HG03280 (cell line): Measurements from ENCODE around the gene MRPL48.
"Not testable (repeated sequence)": the region's sequence is repeated elsewhere in the genome, so short reads cannot be mapped to it uniquely, and the experiment has no call there.

Source experiments
- ATAC-seq: cut with Tn5 transposase; IDR thresholded peaks from one replicate; pipeline ENCODE4 v1.9.1; 2021; ENCODE audit warnings: mild to moderate bottlenecking, moderate library complexity; ENCODE audit not compliant: unreplicated experiment

MRPL48 gene

GRCh38 chr11:73770811-73771210 is 16.9 kb upstream of the MRPL48 start:
- ATAC-seq, result not testable (repeated sequence)

GRCh38 chr11:73779084-73779902 is 8.4 kb upstream of the MRPL48 start:
- peak; percentile 99 for ATAC-seq

- no peak for ATAC-seq
Measured at GRCh38 chr11:73781303-73781702, 6.4 kb upstream of the MRPL48 start.

GRCh38 chr11:73783483-73784020 is 4.1 kb upstream of the MRPL48 start:
- ATAC-seq, result no peak

GRCh38 chr11:73784080-73784634 is 3.5 kb upstream of the MRPL48 start:
- no peak for ATAC-seq

- no peak for ATAC-seq
Measured at GRCh38 chr11:73784734-73785133, 2.9 kb upstream of the MRPL48 start.

- not testable (repeated sequence) for ATAC-seq
Measured at GRCh38 chr11:73785467-73785866, 2.2 kb upstream of the MRPL48 start.

- ATAC-seq, result no peak
Measured at GRCh38 chr11:73787051-73787642, 527 bp upstream of the MRPL48 start.

GRCh38 chr11:73789279-73789670 is 1.6 kb downstream of the MRPL48 start:
- no peak for ATAC-seq

GRCh38 chr11:73792584-73792983 is 4.9 kb downstream of the MRPL48 start:
- ATAC-seq, result no peak

- ATAC-seq, result no peak
Measured at GRCh38 chr11:73795925-73796632, 8.4 kb downstream of the MRPL48 start.

- no peak for ATAC-seq
Measured at GRCh38 chr11:73797457-73797856, 9.8 kb downstream of the MRPL48 start.

GRCh38 chr11:73800276-73800806 is 12.7 kb downstream of the MRPL48 start:
- no peak for ATAC-seq

GRCh38 chr11:73801136-73801535 is 13.5 kb downstream of the MRPL48 start:
- ATAC-seq, result no peak

- no peak for ATAC-seq
Measured at GRCh38 chr11:73804712-73805111, 17.0 kb downstream of the MRPL48 start.

- ATAC-seq, result no peak
Measured at GRCh38 chr11:73808052-73808451, 20.4 kb downstream of the MRPL48 start.

- no peak for ATAC-seq
Measured at GRCh38 chr11:73810637-73811036, 23.0 kb downstream of the MRPL48 start.

- no peak for ATAC-seq
Measured at GRCh38 chr11:73812234-73812633, 24.6 kb downstream of the MRPL48 start.

- ATAC-seq, result no peak
Measured at GRCh38 chr11:73814812-73815211, 27.1 kb downstream of the MRPL48 start.

GRCh38 chr11:73818846-73819245 is 31.2 kb downstream of the MRPL48 start:
- no peak for ATAC-seq

- no peak for ATAC-seq
Measured at GRCh38 chr11:73830261-73830660, 42.6 kb downstream of the MRPL48 start.
